ENCODE results near the gene GPR37L1.
"Not testable (repeated sequence)": the region's sequence is repeated elsewhere in the genome, so short reads cannot be mapped to it uniquely, and the experiment has no call there.

The GPR37L1 gene

DNA sequence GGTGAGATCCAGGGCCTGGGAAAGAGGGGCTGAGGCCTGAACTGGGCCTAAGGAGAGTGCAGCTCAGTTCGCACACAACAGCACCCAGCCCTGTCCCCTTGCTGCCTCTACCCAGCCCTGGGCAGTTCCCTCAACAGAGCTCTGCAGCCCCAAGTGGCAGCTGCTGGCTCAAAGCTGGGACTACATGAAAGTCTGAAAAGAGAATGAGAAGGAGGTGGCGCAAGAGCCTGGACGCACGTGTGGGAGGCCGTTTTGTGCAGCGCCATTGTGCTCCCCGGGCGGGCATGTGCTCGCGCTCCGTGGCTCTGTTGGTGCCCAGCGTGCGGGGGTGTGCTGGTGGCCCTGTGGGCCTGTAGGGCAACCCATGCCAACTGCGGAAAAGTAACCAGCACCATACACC is 10.3 kb downstream of the GPR37L1 start:
- Histone ChIP-seq H3K4me1 (ENCODE audit: control insufficient read depth in 1 of 2, insufficient read depth in 2 of 2, low read length in 2 of 2) (peaks cover 0 to 11% of the 10 kb centered on the region in 2 donors), H3K9ac (ENCODE audit: low read depth in 1 of 2, low read length in 2 of 2) (no peak overlapping the region)

GRCh38 chr1:202133496-202133895 is 10.8 kb downstream of the GPR37L1 start:
- H3K9me3 ChIP-seq (ENCODE audit: control insufficient read depth in 1 of 2, low read length in 2 of 2), result no peaks in the 10 kb centered on the region
- H3K27me3 ChIP-seq (ENCODE audit: control insufficient read depth in 1 of 2, insufficient read depth in 2 of 2, low read length in 2 of 2), result no peaks in the 10 kb centered on the region
- peaks cover 8 to 43% of the 10 kb centered on the region in 2 donors for H3K36me3 ChIP-seq (ENCODE audit: control insufficient read depth in 1 of 2, insufficient read depth in 2 of 2, low read length in 2 of 2)
- peaks cover 0 to 11% of the 10 kb centered on the region in 2 donors for H3K4me1 ChIP-seq (ENCODE audit: control insufficient read depth in 1 of 2, insufficient read depth in 2 of 2, low read length in 2 of 2)
- no peak overlapping the region for H3K4me3 ChIP-seq (ENCODE audit: low read depth in 1 of 2, low read length in 2 of 2)
- no peak overlapping the region for H3K27ac ChIP-seq (ENCODE audit: low read depth, low read length)
- H3K9ac ChIP-seq (ENCODE audit: low read depth in 1 of 2, low read length in 2 of 2), result no peak overlapping the region

More for the DNA sequence above, 10.3 kb downstream of the GPR37L1 start:
- no peaks in the 10 kb centered on the region for H3K9me3 ChIP-seq (ENCODE audit: control insufficient read depth in 1 of 2, low read length in 2 of 2)
- peaks cover 4 to 39% of the 10 kb centered on the region in 2 donors for H3K36me3 ChIP-seq (ENCODE audit: control insufficient read depth in 1 of 2, insufficient read depth in 2 of 2, low read length in 2 of 2)
- peak overlapping the region; percentile 53 for H3K27ac ChIP-seq (ENCODE audit: low read depth, low read length)
- no peaks in the 10 kb centered on the region for H3K27me3 ChIP-seq (ENCODE audit: control insufficient read depth in 1 of 2, insufficient read depth in 2 of 2, low read length in 2 of 2)
- H3K4me3 ChIP-seq (ENCODE audit: low read depth in 1 of 2, low read length in 2 of 2), result no peak overlapping the region

- Histone ChIP-seq H3K9ac (ENCODE audit: low read depth in 1 of 2, low read length in 2 of 2) (no peak overlapping the region), H3K4me3 (ENCODE audit: low read depth in 1 of 2, low read length in 2 of 2) (no peak overlapping the region), H3K4me1 (ENCODE audit: control insufficient read depth in 1 of 2, insufficient read depth in 2 of 2, low read length in 2 of 2) (peaks cover 0 to 11% of the 10 kb centered on the region in 2 donors), H3K27ac (ENCODE audit: low read depth, low read length) (no peak overlapping the region), H3K36me3 (ENCODE audit: control insufficient read depth in 1 of 2, insufficient read depth in 2 of 2, low read length in 2 of 2) (peaks cover 10 to 45% of the 10 kb centered on the region in 2 donors), H3K9me3 (ENCODE audit: control insufficient read depth in 1 of 2, low read length in 2 of 2) (no peaks in the 10 kb centered on the region), H3K27me3 (ENCODE audit: control insufficient read depth in 1 of 2, insufficient read depth in 2 of 2, low read length in 2 of 2) (no peaks in the 10 kb centered on the region)
Observed at GRCh38 chr1:202133989-202134388, 11.3 kb downstream of the GPR37L1 start.

DNA sequence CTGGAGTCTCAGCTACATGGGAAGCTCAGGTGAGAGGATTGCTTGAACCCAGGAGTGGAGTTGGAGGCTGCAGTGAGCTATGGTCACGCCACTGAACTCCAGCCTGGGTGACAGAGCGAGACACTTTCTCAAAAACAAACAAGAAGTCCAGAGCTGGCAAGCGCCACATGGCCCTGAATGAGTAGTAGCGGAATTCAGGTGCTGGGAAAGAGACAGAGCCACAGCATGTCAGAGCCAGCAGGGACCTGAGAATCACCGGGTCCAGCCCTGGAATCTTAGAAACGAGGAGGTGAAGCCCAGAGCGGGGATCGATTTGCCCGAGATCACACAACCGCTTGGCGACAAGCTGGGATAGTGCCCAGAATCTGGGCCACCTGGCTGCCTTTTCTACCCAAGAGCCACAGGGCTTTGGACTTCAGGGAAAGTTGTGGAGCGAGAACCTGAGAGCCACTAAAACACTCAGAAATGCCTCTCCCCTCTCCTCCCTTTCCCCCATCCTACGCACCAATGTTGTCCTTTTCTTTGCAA is 12.0 kb downstream of the GPR37L1 start:
- H3K4me3 ChIP-seq (ENCODE audit: low read depth in 1 of 2, low read length in 2 of 2), result no peak overlapping the region
- H3K36me3 ChIP-seq (ENCODE audit: control insufficient read depth in 1 of 2, insufficient read depth in 2 of 2, low read length in 2 of 2), result peaks cover 10 to 45% of the 10 kb centered on the region in 2 donors
- H3K9me3 ChIP-seq (ENCODE audit: control insufficient read depth in 1 of 2, low read length in 2 of 2), result no peaks in the 10 kb centered on the region
- no peaks in the 10 kb centered on the region for H3K27me3 ChIP-seq (ENCODE audit: control insufficient read depth in 1 of 2, insufficient read depth in 2 of 2, low read length in 2 of 2)
- no peak overlapping the region for H3K27ac ChIP-seq (ENCODE audit: low read depth, low read length)
- peak overlapping the region in 1 of 2 donors; percentile 32 for H3K9ac ChIP-seq (ENCODE audit: low read depth in 1 of 2, low read length in 2 of 2)
- peaks cover 0 to 11% of the 10 kb centered on the region in 2 donors for H3K4me1 ChIP-seq (ENCODE audit: control insufficient read depth in 1 of 2, insufficient read depth in 2 of 2, low read length in 2 of 2)

DNA sequence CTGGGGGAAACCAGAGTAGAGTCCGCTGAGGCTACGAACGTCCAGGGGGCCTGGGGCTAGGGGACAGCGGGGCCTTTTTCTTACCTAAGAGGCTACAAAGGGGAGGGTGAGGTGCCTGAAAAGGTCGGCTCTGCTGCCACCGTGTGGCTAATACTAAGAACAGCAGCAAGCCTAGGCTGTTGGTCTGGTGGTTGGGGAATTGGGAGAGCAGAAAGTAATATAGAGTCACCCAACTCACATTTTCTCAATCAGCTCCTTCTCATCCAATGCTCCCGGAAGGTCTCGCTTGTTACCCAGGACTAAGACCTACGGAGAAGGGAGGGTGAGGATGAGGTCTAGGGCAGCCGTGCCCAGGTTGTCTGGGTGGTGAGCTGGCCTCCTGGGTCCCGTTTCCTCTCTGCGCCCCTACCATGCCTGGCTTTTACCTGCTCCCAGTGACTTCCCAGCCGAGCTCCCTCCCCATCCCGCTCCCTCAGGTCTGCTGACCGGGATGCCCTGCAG is 12.6 kb downstream of the GPR37L1 start:
- H3K9ac ChIP-seq (ENCODE audit: low read depth in 1 of 2, low read length in 2 of 2), result peak overlapping the region in 1 of 2 donors; percentile 32
- no peak overlapping the region for H3K4me3 ChIP-seq (ENCODE audit: low read depth in 1 of 2, low read length in 2 of 2)
- H3K27ac ChIP-seq (ENCODE audit: low read depth, low read length), result no peak overlapping the region
- no peaks in the 10 kb centered on the region for H3K27me3 ChIP-seq (ENCODE audit: control insufficient read depth in 1 of 2, insufficient read depth in 2 of 2, low read length in 2 of 2)
- H3K9me3 ChIP-seq (ENCODE audit: control insufficient read depth in 1 of 2, low read length in 2 of 2), result no peaks in the 10 kb centered on the region
- peaks cover 10 to 45% of the 10 kb centered on the region in 2 donors for H3K36me3 ChIP-seq (ENCODE audit: control insufficient read depth in 1 of 2, insufficient read depth in 2 of 2, low read length in 2 of 2)
- peaks cover 0 to 11% of the 10 kb centered on the region in 2 donors for H3K4me1 ChIP-seq (ENCODE audit: control insufficient read depth in 1 of 2, insufficient read depth in 2 of 2, low read length in 2 of 2)

- peaks cover 6 to 13% of the 10 kb centered on the region in 2 donors for H3K36me3 ChIP-seq (ENCODE audit: control insufficient read depth in 1 of 2, insufficient read depth in 2 of 2, low read length in 2 of 2)
- H3K27ac ChIP-seq (ENCODE audit: low read depth, low read length), result no peak overlapping the region
- no peak overlapping the region for H3K4me3 ChIP-seq (ENCODE audit: low read depth in 1 of 2, low read length in 2 of 2)
- H3K9ac ChIP-seq (ENCODE audit: low read depth in 1 of 2, low read length in 2 of 2), result no peak overlapping the region
- H3K27me3 ChIP-seq (ENCODE audit: control insufficient read depth in 1 of 2, insufficient read depth in 2 of 2, low read length in 2 of 2), result no peaks in the 10 kb centered on the region
- no peaks in the 10 kb centered on the region for H3K9me3 ChIP-seq (ENCODE audit: control insufficient read depth in 1 of 2, low read length in 2 of 2)
- H3K4me1 ChIP-seq (ENCODE audit: control insufficient read depth in 1 of 2, insufficient read depth in 2 of 2, low read length in 2 of 2), result peaks cover 19 to 22% of the 10 kb centered on the region in 2 donors
Observed at GRCh38 chr1:202140833-202141232, 18.1 kb downstream of the GPR37L1 start.

DNA sequence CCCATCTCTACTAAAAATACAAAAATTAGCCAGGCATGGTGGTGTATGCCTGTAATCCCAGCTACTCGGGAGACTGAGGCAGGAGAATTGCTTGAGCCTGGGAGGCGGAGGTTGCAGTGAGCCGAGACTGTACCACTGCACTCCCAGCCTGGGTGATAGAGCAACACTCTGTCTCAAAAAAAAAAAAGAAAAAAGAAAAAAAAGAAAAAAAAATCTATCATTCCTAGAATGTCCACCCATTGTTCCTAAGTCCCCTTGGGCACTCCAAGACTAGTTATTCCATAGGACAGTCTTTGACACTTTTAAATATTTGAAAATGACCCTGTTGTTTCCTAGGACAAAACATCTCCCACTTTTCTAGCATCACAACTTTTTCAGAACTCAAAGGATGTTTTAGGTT is 18.8 kb downstream of the GPR37L1 start:
- H3K36me3 ChIP-seq (ENCODE audit: control insufficient read depth in 1 of 2, insufficient read depth in 2 of 2, low read length in 2 of 2), result peaks cover 6 to 12% of the 10 kb centered on the region in 2 donors
- H3K9me3 ChIP-seq (ENCODE audit: control insufficient read depth in 1 of 2, low read length in 2 of 2); H3K9ac ChIP-seq (ENCODE audit: low read depth in 1 of 2, low read length in 2 of 2); H3K4me3 ChIP-seq (ENCODE audit: low read depth in 1 of 2, low read length in 2 of 2); H3K27me3 ChIP-seq (ENCODE audit: control insufficient read depth in 1 of 2, insufficient read depth in 2 of 2, low read length in 2 of 2); H3K27ac ChIP-seq (ENCODE audit: low read depth, low read length): not testable (repeated sequence)
- H3K4me1 ChIP-seq (ENCODE audit: control insufficient read depth in 1 of 2, insufficient read depth in 2 of 2, low read length in 2 of 2), result peaks cover 19 to 22% of the 10 kb centered on the region in 2 donors

DNA sequence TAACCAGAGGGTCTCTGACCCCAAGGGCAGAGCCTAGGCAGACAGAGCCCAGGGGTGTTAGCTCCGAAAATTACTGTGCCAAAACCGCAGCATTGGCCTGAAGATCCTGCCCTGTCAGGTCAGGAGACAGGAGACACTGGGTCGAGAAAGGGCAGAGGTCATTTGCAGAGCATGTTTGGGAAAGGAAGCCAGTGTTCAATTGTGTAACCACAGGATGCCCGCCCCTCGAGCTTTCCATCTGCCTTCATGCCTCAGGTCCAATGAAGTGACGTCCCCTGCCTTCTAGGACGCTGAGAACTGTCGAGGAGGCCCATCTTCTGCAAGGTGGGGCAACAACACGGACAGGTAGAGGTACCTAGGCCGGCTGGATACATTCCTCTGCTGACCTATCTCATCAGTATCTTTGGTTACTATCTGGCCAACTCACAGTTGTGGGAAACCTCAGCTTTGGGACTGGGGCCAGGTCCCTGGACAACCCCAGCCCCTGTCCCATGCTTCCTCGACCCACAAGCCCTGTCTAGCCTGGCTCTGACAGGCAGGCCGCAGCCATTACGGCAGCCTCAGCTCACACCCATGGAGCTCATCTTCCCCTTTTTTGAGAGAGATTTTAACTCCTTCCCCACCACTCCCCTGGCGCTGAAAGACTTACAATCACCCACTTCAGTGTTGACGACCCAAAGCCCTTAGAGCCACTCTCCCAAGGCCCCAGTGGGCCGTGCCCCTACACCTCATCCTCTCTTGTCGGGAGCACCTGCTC is 20.5 kb downstream of the GPR37L1 start:
- H3K4me3 ChIP-seq (ENCODE audit: low read depth in 1 of 2, low read length in 2 of 2), result peak overlapping the region; percentile 88 to 97
- peak overlapping the region; percentile 41 for H3K27ac ChIP-seq (ENCODE audit: low read depth, low read length)
- H3K9me3 ChIP-seq (ENCODE audit: control insufficient read depth in 1 of 2, low read length in 2 of 2), result no peaks in the 10 kb centered on the region
- H3K9ac ChIP-seq (ENCODE audit: low read depth in 1 of 2, low read length in 2 of 2), result peak overlapping the region; percentile 88 to 92
- peaks cover 19 to 22% of the 10 kb centered on the region in 2 donors for H3K4me1 ChIP-seq (ENCODE audit: control insufficient read depth in 1 of 2, insufficient read depth in 2 of 2, low read length in 2 of 2)
- peaks cover 5 to 6% of the 10 kb centered on the region in 2 donors for H3K36me3 ChIP-seq (ENCODE audit: control insufficient read depth in 1 of 2, insufficient read depth in 2 of 2, low read length in 2 of 2)
- H3K27me3 ChIP-seq (ENCODE audit: control insufficient read depth in 1 of 2, insufficient read depth in 2 of 2, low read length in 2 of 2), result no peaks in the 10 kb centered on the region

DNA sequence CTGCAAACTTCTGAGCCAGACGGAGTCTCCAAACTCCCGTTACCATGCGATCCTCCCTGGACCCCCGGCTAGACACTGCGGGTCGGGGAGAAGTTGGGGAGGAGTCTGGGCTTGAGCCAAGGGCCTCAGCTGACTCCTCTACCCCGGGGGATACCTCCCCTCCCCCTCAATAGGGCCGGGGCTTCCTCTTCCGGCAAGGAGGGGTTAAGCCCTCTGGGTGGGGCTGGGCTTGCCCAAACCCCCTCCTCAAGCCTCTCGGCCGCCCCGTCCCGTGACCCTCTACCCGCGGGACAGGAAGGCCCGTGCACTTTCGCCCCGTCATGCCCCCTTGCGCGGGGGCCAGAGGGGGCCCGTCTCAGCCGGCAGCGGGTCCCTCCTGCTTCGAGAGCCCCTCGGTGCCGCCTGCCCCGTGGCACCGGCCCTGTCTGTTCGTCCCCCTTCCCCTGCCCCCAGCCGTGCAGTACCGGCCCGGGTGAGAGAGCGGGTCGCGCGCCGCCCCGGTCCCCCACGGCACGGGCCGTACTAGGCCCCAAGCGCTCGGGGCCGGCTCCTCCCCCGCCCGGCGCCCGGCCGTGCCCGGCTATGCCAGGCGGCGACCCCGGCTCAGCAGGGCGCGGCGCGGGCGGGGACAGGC is 21.2 kb downstream of the GPR37L1 start:
- H3K27me3 ChIP-seq (ENCODE audit: control insufficient read depth in 1 of 2, insufficient read depth in 2 of 2, low read length in 2 of 2), result no peaks in the 10 kb centered on the region
- peaks cover 19 to 22% of the 10 kb centered on the region in 2 donors for H3K4me1 ChIP-seq (ENCODE audit: control insufficient read depth in 1 of 2, insufficient read depth in 2 of 2, low read length in 2 of 2)
- H3K4me3 ChIP-seq (ENCODE audit: low read depth in 1 of 2, low read length in 2 of 2), result peak overlapping the region; percentile 88 to 97
- H3K9ac ChIP-seq (ENCODE audit: low read depth in 1 of 2, low read length in 2 of 2), result peak overlapping the region; percentile 88 to 92
- peak overlapping the region; percentile 74 for H3K27ac ChIP-seq (ENCODE audit: low read depth, low read length)
- no peaks in the 10 kb centered on the region for H3K9me3 ChIP-seq (ENCODE audit: control insufficient read depth in 1 of 2, low read length in 2 of 2)
- no peaks in the 10 kb centered on the region for H3K36me3 ChIP-seq (ENCODE audit: control insufficient read depth in 1 of 2, insufficient read depth in 2 of 2, low read length in 2 of 2)

Data from duodenal mucosa (tissue), 2 donors.